GM21515 (cell line): ENCODE data around the gene GTF3C5.
"Not testable (repeated sequence)": the region's sequence is repeated elsewhere in the genome, so short reads cannot be mapped to it uniquely, and the experiment has no call there.

Experiments
- ATAC-seq: cut with Tn5 transposase; IDR thresholded peaks from one replicate; pipeline ENCODE4 v1.9.1; 2021; ENCODE audit not compliant: unreplicated experiment

GTF3C5 gene

DNA sequence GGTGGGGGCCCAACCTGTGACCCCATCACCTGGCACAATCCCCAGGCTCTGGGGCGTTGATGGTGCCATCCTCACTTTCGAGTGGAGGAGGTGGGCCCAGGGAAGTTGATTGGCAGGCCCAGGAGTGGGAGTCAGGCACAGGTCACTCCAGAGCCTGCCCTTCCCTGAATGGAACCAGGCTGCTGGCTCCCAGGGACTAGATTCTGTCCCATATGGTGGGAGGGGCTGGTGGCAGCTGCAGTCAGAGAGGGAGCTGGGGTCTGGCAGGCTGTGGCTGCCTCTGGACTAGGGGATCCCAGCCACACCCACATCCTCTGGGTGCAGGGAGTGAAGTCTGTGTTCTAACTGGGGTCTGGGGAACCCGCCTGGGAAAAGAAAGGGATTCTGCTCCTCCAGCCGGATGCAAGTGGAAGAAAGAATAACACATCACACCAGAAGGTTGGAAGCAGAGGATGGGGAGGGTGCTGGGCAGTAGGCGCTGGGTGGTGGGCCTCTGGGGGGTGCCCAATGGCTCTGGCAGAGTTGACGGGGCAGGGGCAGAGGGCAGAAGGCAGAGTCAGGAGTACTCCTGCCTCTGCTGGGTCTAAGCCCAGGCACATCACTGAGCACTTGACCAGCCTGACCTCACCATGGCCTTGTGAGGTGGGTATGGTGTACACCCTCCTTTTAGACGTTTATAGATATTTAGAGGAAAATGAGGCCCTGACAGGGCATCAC lies 56.8 kb downstream of the GTF3C5 start:
- ATAC-seq = no peak

GRCh38 chr9:133088146-133088750 lies 57.5 kb downstream of the GTF3C5 start:
- ATAC-seq = no peak

GRCh38 chr9:133088756-133089155 lies 58.0 kb downstream of the GTF3C5 start:
- ATAC-seq = no peak

DNA sequence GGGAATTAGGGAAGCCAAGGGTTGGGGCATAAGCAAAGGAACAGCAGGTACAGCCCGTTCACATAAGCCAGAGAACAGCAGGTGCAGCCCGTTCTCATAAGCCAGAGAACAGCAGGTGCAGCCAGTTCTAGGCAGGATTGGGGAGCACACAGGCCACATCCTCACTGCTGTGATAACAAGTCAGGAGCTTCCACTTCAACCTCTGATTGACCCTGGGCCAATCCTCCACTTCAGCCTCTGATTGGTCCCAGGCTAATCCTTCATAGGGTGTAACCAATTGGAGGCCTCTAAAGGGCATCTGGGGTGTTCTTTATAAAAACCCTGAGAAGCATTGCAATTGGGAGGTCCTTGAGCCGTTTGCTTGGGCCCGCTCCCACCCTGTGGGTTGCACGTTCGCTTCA lies 58.5 kb downstream of the GTF3C5 start:
- no peak for ATAC-seq

DNA sequence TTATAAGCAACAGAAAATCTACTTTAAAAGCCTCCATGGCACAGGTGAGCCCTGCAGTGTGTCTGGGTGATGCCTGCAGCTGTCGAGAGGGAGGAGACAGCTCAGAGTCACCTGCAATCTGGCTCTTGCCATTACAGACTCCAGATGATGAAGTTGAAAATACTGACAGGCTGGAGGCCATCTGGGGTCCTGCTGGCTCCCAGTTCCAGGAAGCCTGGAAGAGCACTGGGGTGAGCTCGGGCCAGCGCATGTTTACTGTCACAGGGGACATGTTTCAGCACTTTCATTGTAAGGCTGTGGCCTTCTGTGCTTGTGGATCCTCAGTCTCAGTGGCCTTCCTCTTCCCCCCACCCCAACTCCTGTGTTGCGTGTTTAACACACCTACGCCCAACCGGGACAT lies 59.4 kb downstream of the GTF3C5 start:
- ATAC-seq = no peak

- ATAC-seq = no peak
Observed at GRCh38 chr9:133090752-133091385, 60.1 kb downstream of the GTF3C5 start.

DNA sequence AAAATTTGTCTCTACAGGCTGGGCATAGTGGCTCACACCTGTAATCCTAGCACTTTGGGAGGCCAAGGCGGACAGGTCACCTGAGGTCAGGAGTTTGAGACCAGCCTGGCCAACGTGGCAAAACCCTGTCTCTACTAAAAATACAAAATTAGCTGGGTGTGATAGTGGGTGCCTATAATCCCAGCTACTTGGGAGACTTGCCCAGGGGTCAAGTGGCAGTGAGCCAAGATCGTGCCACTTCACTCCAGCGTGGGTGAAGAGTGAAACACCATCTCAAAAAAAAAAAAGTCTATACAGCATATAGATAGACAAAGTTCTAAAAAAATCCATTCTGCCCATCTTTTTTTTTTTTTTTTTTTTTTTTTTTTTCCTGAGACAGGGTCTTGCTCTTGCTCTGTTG lies 63.6 kb downstream of the GTF3C5 start:
- not testable (repeated sequence) for ATAC-seq

- ATAC-seq = no peak
Observed at GRCh38 chr9:133094842-133095393, 64.1 kb downstream of the GTF3C5 start.

DNA sequence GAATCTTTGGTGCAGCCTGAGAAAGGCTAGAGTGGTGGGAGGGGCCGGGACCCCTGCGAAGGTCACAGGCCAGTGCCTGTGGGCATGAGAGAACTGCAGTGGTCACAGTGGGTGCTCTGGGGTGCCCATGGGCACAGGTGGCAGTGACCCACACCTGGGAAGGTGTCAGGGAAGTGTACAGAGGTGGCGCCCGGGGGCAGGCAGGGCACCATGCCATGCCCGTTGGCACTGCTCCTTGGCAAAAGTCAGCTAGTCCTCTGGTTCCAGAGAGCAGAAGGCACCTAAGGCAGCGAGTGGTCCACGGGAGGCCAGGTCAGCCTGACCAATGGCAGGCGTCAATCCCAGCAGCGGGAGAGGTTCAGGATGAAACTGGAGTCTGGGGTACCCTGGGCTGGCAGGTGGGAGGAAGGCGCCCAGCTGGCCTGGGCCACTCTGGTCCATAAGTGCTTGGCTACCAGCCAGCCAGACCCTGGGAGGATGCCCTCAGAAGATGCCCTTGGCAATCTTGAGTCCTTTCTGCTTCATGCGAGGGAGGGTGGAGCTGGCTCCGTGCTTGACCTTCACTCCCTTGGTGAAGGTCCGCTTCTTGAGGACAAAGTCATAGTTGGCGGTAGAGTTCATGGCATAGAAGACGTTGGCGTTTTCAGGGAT lies 67.4 kb downstream of the GTF3C5 start:
- ATAC-seq = no peak

- ATAC-seq = no peak
Observed at GRCh38 chr9:133098871-133099270, 68.1 kb downstream of the GTF3C5 start.

DNA sequence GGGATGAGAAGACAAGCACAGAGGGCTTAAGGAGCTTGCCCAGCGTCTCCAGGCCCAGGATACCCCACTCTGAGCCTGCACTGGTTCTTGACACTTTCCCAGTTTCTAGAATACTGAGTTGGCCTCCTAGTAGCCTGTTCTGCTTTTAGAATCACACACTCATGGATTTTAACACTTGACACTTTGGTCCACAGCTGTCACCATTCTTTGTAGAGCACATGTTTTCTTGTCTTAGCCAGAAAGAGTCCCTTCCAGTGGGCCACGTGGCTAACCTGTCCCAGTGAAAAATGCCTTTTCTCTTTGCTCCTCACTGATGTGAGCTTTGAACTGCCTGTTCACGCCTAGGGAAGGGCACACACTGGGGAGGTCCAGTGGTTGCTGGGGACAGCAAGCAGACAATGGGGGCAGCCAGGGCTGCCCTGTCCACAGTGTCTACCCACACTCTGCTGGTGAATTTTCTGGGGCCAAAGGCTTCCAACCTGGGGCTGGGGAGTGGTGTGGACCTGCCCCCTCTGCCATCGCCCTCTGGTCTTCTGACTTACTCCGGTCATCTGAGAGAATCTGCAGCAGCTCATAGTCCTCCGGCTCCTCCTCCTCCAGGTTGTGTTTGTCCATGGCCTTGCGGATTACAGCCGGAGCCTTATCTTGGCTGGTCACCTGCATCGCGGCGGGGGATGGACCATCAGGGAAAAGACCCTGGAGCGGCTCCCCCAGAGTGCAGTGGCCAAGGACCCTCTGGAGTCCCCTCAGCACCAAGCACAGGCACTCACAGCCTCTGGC lies 69.1 kb downstream of the GTF3C5 start:
- ATAC-seq = no peak

- ATAC-seq = no peak
Observed at GRCh38 chr9:133100506-133101355, 69.9 kb downstream of the GTF3C5 start.

- ATAC-seq = no peak
Observed at GRCh38 chr9:133101356-133102189, 70.8 kb downstream of the GTF3C5 start.

GRCh38 chr9:133102190-133103021 lies 71.6 kb downstream of the GTF3C5 start:
- ATAC-seq = no peak

DNA sequence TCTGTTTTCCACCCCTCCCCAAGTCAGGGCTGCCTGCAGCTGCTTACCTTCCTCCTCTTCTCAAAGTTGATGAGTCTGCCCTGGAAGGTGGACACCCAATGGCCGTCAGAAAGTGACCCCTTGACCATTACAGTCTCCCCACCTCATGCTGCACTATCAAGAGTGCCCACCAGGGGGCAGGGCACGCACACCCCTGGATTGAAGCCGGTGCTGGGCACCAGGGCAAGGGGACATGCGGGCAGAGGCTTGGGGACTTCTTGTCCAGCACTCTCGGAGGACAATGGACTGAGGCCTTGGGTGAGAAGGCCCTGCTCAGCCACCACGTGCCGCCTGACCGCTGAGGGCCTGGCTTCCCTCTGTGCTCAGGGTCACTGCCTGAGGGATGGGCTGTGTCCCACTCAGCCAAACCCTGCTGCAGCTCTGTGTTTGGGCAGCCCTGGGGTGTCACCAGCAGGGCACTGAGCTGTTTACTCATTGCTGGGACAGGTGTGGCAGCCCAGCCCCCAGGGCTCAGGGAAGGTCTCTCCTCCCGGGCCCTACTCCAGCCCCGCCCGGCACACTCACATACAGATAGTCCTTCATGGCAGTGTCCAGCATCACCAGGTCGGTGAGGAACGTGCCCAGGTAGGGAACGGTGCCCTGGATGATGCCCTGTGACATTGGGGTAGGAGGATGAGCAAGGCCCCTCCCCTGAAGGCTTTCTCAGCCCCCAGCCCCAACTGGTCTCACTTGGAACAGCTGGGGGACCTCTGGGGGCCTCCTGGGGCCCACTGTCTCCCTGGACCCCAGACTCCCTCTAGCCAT lies 72.6 kb downstream of the GTF3C5 start:
- no peak for ATAC-seq

DNA sequence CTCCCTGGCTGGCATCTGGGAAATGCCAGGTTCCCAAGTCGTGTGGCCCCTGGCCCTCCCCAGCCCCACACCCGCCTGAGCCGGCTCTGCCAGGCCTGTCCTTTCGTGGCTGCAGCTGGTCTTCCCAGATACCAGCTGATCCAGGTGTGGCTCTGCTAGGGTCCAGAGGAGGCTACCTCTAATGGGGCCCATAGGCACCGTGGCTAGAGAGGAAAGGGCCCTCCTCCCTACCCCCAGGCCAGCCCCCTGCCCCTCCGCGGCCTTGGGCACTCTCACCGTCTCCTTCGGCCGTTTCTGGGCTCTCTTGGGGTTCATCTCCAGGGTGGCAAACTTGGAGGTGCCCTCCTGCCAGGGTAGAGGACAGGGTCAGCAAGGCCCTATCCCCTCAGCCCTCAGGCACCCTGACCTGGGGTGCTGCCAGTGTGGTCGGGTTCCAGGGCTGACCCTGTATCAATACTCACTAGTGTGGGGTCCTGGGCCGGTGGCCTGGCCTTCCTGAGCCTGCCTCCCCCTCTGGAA lies 73.2 kb downstream of the GTF3C5 start:
- no peak for ATAC-seq
